Endothelial cell of umbilical vein (primary cell): ENCODE measurements around the gene VPS33B. TPM values are rescaled to one million over a fixed set of nuclear protein-coding genes. Genes with fewer than 3 reads are reported as not detected.

Experiments used
- BruUV-seq: library from RNA; stranded (reverse); fragments of 400-500 nt; replicated peaks from 2 replicates; lab custom pipeline; 2021; lab: Mats Ljungman, UMichigan
- CTCF ChIA-PET: fragments of 300-600, 350-600 bp; sonication (Branson Sonifier 250); formaldehyde crosslinking; loops from one replicate; lab custom pipeline; 2021; ENCODE audit warnings: antibody characterized with exemption, inconsistent platforms; lab: Charles Lee
- POLR2A ChIA-PET: fragments of 300-600, 350-600 bp; sonication (Branson Sonifier 250); formaldehyde crosslinking; loops from one replicate; lab custom pipeline; 2021; ENCODE audit warnings: antibody characterized with exemption, inconsistent platforms; lab: Charles Lee
- DNase-seq: peaks from one replicate; pipeline ENCODE4 v3.0.0-alpha.2; 2011; ENCODE audit warnings: low read depth, low spot score
- FAIRE-seq: peaks from 2 replicates; lab custom pipeline; 2011; peaks lifted over from hg19 to GRCh38; lab: Jason Lieb, UNC
- H2AFZ ChIP-seq: 2 replicates; pipeline ENCODE4 v1.6.0; 2012; ENCODE audit warnings: low read depth, low read length, control low read depth, inconsistent platforms
- H3K27ac ChIP-seq: 2 replicates; pipeline ENCODE4 v1.5.1; 2011; ENCODE audit warnings: low read depth, mild to moderate bottlenecking, control low read depth, low read length, moderate library complexity; ENCODE audit not compliant: insufficient read depth
- H3K27me3 ChIP-seq, 2 experiments: 2 replicates each; pipeline versions ENCODE4 v1.6.0 to v1.6.1; 2011; ENCODE audit warnings: low read length in 2 of 2, mixed read lengths in 1 of 2; ENCODE audit not compliant: control insufficient read depth in 2 of 2, insufficient read depth in 2 of 2
- H3K36me3 ChIP-seq, 2 experiments: 2 replicates in 1 of 2; 3 replicates in 1 of 2; pipeline ENCODE4 v1.5.1; 2011; ENCODE audit warnings: low read length in 2 of 2, mild to moderate bottlenecking in 1 of 2, moderate library complexity in 1 of 2; ENCODE audit not compliant: control insufficient read depth in 2 of 2, insufficient read depth in 2 of 2; ENCODE audit errors: extremely low read depth in 1 of 2
- H3K4me1 ChIP-seq: 3 replicates; pipeline ENCODE4 v1.5.1; 2011; ENCODE audit warnings: mild to moderate bottlenecking, low read length; ENCODE audit not compliant: control insufficient read depth, insufficient read depth; ENCODE audit errors: extremely low read depth
- H3K4me2 ChIP-seq: 2 replicates; pipeline ENCODE4 v1.6.1; 2011; ENCODE audit warnings: low read length, control low read depth, mixed read lengths; ENCODE audit not compliant: insufficient read depth
- H3K4me3 ChIP-seq, 3 experiments: fragments of 200-600 bp in 1 of 3; sonication (generic), shearing (Covaris generic) in 1 of 3; replicated peaks in 1 of 3; 2 replicates each; pipeline ENCODE4 v1.5.1; 2011 to 2016; ENCODE audit warnings: control low read depth in 3 of 3, low read length in 3 of 3, mild to moderate bottlenecking in 2 of 3, inconsistent platforms in 1 of 3, low read depth in 1 of 3, moderate library complexity in 1 of 3; ENCODE audit not compliant: insufficient read depth in 1 of 3
- H3K79me2 ChIP-seq: 2 replicates; pipeline ENCODE4 v1.6.0; 2012; ENCODE audit warnings: low read length, inconsistent platforms; ENCODE audit not compliant: control insufficient read depth, insufficient read depth
- H3K9ac ChIP-seq: replicated peaks from 2 replicates; pipeline ENCODE3; 2011; ENCODE audit warnings: low read length, control low read depth; ENCODE audit not compliant: insufficient read depth; ENCODE audit errors: extremely low read depth
- H3K9me1 ChIP-seq: replicated peaks from 3 replicates; pipeline ENCODE4 v1.6.0; 2011; ENCODE audit warnings: mild to moderate bottlenecking, low read length; ENCODE audit not compliant: control insufficient read depth, insufficient read depth; ENCODE audit errors: extremely low read depth
- H3K9me3 ChIP-seq: replicated peaks from 2 replicates; pipeline ENCODE4 v1.5.1; 2012; ENCODE audit warnings: low read length, inconsistent platforms; ENCODE audit not compliant: control insufficient read depth, insufficient read depth
- H4K20me1 ChIP-seq: replicated peaks from 2 replicates; pipeline ENCODE3; 2011; ENCODE audit warnings: mild to moderate bottlenecking, low read length; ENCODE audit not compliant: control insufficient read depth, insufficient read depth; ENCODE audit errors: extremely low read depth
- EZH2 ChIP-seq: IDR thresholded peaks from 2 replicates; pipeline ENCODE4 v1.6.1; 2012; ENCODE audit warnings: borderline replicate concordance, low read depth, mild to moderate bottlenecking, moderate library complexity, low read length, inconsistent platforms; ENCODE audit not compliant: severe bottlenecking
- FOS ChIP-seq: IDR thresholded peaks from 2 replicates; pipeline ENCODE4 v1.6.1; 2011; ENCODE audit warnings: mild to moderate bottlenecking, low read length, moderate library complexity, borderline replicate concordance; ENCODE audit not compliant: insufficient read depth
- GATA2 ChIP-seq: IDR thresholded peaks from 2 replicates; pipeline ENCODE4 v1.7.0; 2011; ENCODE audit warnings: low read depth, mild to moderate bottlenecking, moderate library complexity, mixed read lengths, low read length; ENCODE audit not compliant: insufficient read length, insufficient read depth
- JUN ChIP-seq: IDR thresholded peaks from 2 replicates; pipeline ENCODE4 v1.6.1; 2011; ENCODE audit warnings: borderline replicate concordance, low read depth; ENCODE audit not compliant: insufficient read length, insufficient read depth
- dilution Hi-C: fragments of 300-500 bp; cut with MboI; formaldehyde crosslinking; loops from one replicate; pipeline ENCODE4 v1.15.0; 2019; ENCODE audit warnings: low sequenced_read_pairs; ENCODE audit not compliant: extremely low pct_ligation_motif_present
- intact Hi-C: fragments of 100-400 bp; cut with micrococcal nuclease; formaldehyde crosslinking; loops from one replicate; pipeline ENCODE4 v1.10.0; 2022
- polyA plus RNA-seq, 4 experiments: library from polyadenylated mRNA; depleted of rRNA in 3 of 4; stranded (reverse) in 3 of 4; unstranded in 1 of 4; fragments of >200 nt; gene quantifications; 2 replicates each; pipeline versions ENCODE4 v1.2.1 to v1.2.3, GENCODE V29; 2011 to 2012; ENCODE audit warnings: missing spikeins in 1 of 4
- total RNA-seq: library from RNA; stranded (reverse); gene quantifications from 2 replicates; pipeline ENCODE4 v1.2.3, GENCODE V29; 2021
- TF ChIP-seq, protein P1 (sequence below): IDR thresholded peaks from 2 replicates; pipeline ENCODE4 v1.6.1; 2011; ENCODE audit not compliant: insufficient read depth, insufficient read length

The VPS33B gene
- total and polyA plus RNA-seq, 2 donors (not counting 3 experiments of a cell fraction or from before 2014, with no cell fraction given) = 11.8 to 14.2 TPM

DNA sequence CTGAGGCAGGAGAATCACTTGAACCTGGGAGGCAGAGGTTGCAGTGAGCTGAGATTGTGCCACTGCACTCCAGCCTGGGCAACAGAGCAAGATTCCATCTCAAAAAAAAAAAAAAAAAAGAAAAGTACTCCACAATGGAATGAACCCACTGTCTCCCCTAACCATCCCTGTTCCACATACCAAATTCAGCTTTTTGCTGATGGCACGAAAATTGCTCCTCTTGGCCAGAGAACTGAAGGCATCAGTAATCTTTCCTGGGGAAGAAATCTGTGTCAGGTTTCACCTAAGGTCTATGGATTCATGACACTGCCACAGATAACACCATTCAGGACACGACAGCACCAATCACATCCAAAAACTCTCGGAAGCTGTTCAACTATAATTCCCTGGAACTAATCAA is 21.2 kb downstream of the VPS33B start:
- no peak overlapping the region for H3K27ac ChIP-seq
- no peak for TF ChIP-seq JUN
- TF ChIP-seq GATA2 = no peak
- no peak for TF ChIP-seq EZH2
- ChIA-PET CTCF (interaction anchor here (1.0 to 1.3 kb wide), 2 partner anchors 13 to 301 kb away, joined by 3 read pairs; no protein-coding TSS in a partner anchor), POLR2A (no interaction called here)
- H3K9ac ChIP-seq = no peak overlapping the region
- FAIRE-seq (no peak), DNase-seq (no peak)
- H3K36me3 ChIP-seq = peaks cover 20 to 40% of the 10 kb centered on the region in 2 experiments
- no peaks in the 10 kb centered on the region for H3K27me3 ChIP-seq
- no peaks in the 10 kb centered on the region for H4K20me1 ChIP-seq
- BruUV-seq = no TSS peak
- no peak overlapping the region for H2AFZ ChIP-seq
- H3K79me2 ChIP-seq = peaks cover under 1% of the 10 kb centered on the region
- H3K4me2 ChIP-seq = no peak overlapping the region
- no peaks in the 10 kb centered on the region for H3K9me3 ChIP-seq
- no peak overlapping the region for H3K4me3 ChIP-seq
- intact Hi-C loops (no loop called here), dilution Hi-C loops (no loop called here)
- H3K4me1 ChIP-seq = no peaks in the 10 kb centered on the region
- H3K9me1 ChIP-seq = no peaks in the 10 kb centered on the region

DNA sequence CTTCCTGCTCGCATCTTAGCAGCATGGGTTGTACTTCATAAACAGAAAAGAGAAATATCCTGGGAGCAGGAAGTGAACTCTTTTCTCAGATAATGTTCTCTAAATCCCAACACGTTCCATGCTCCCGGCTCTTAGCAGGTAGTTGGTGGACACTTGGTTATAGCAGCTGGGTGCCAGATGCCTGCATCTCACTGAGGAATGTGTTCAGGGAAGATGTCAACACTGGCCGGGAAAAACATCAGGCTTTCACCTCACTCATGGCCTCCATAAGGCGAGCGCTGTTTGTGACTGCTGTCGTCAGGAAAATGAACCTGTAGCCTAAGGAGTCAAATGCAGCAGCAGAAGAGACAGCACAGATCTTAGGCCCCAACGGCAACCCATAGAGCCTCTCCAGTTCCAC is 23.7 kb downstream of the VPS33B start:
- H3K4me3 ChIP-seq = no peak overlapping the region
- H2AFZ ChIP-seq = no peak overlapping the region
- no peak for DNase-seq
- FAIRE-seq = no peak
- H3K4me1 ChIP-seq = peaks cover 9% of the 10 kb centered on the region
- dilution Hi-C loops (no loop called here), intact Hi-C loops (no loop called here)
- H3K27ac ChIP-seq = no peak overlapping the region
- no peaks in the 10 kb centered on the region for H3K27me3 ChIP-seq
- BruUV-seq = no TSS peak
- peaks cover 19% of the 10 kb centered on the region for H3K79me2 ChIP-seq
- CTCF ChIA-PET = no interaction called here
- H3K4me2 ChIP-seq = no peak overlapping the region
- TF ChIP-seq, protein P1, sequence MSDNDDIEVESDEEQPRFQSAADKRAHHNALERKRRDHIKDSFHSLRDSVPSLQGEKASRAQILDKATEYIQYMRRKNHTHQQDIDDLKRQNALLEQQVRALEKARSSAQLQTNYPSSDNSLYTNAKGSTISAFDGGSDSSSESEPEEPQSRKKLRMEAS = no peak
- TF ChIP-seq FOS (no peak), EZH2 (no peak)
- no peaks in the 10 kb centered on the region for H3K9me1 ChIP-seq
- no peak overlapping the region for H3K9ac ChIP-seq
- no peaks in the 10 kb centered on the region for H4K20me1 ChIP-seq
- POLR2A ChIA-PET = no interaction called here
- H3K36me3 ChIP-seq = peaks cover 17 to 28% of the 10 kb centered on the region in 2 experiments
- no peaks in the 10 kb centered on the region for H3K9me3 ChIP-seq
